ENCODE data around the gene SEH1L. TPM values are rescaled to one million over a fixed set of nuclear protein-coding genes. Genes with fewer than 3 reads are reported as not detected.
"Not testable (repeated sequence)": the region's sequence is repeated elsewhere in the genome, so short reads cannot be mapped to it uniquely, and the experiment has no call there.

The SEH1L gene, protein sequence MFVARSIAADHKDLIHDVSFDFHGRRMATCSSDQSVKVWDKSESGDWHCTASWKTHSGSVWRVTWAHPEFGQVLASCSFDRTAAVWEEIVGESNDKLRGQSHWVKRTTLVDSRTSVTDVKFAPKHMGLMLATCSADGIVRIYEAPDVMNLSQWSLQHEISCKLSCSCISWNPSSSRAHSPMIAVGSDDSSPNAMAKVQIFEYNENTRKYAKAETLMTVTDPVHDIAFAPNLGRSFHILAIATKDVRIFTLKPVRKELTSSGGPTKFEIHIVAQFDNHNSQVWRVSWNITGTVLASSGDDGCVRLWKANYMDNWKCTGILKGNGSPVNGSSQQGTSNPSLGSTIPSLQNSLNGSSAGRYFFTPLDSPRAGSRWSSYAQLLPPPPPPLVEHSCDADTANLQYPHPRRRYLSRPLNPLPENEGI
- 24.3 and 31.5 TPM in 2 replicates for total RNA-seq (2014; rRNA removed; shearing (Covaris generic))
- 25.9 and 29.8 TPM in 2 replicates for polyA plus RNA-seq (2015; cell fraction: cytosol; rRNA removed)
- polyA plus RNA-seq (2015; cell fraction: nucleus; rRNA removed) = 19.6 and 50.1 TPM in 2 replicates

- peak; percentile 95 for DNase-seq (ENCODE audit: low read depth, low spot score)
- in situ Hi-C loops (cut with HindIII; ENCODE audit: low pct_unique_long_range_greater_than_20kb, low sequenced_read_pairs) = no loop called here
Observed at GRCh38 chr18:12947285-12948049, at the start of gene SEH1L. SEH1L (plus strand) TSS chr18:12948011; CDS start chr18:12948122, 111 bp downstream.

DNA sequence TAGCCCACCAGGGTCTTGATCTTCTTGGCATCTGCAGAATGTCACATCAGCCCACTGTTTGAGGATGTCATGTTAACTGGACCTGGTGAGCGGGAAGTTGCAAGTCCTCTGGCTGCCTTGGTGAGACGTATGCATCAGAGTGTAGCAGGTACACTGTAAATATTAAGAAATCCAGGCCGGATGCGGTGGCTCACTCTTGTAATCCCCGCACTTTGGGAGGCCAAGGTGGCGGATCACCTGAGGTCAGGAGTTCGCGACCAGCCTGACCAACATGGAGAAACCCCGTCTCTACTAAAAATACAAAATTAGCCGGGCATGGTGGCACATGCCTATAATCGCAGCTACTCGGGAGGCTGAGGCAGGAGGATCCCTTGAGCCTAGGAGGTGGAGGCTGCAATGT is 46.6 kb upstream of the SEH1L start:
- in situ Hi-C loops (cut with HindIII; ENCODE audit: low pct_unique_long_range_greater_than_20kb, low sequenced_read_pairs); DNase-seq (ENCODE audit: low read depth, low spot score): not testable (repeated sequence)

- in situ Hi-C loops (cut with HindIII; ENCODE audit: low pct_unique_long_range_greater_than_20kb, low sequenced_read_pairs) = no loop called here
- peak; percentile 13 for DNase-seq (ENCODE audit: low read depth, low spot score)
Observed at GRCh38 chr18:12904012-12904516, 43.7 kb upstream of the SEH1L start.

DNA sequence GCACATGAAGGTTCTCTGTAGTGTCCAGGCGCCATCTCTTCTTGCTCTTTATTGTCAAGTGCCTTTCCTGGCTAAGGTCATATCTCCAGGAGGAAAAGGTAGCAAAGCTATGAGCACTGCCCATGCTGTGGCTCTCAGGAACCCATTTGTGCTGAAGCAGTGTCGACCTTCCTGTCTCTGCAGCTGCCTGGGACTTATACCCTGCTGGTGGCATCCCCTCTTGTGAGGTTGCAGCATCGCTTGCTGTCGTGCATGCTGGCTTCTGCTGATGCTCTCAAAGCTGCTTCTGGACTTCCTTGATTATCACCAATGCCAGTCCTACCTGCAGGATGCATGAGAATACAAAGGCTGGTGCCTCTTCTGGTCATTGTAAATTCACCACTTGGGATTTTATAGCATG is 41.7 kb upstream of the SEH1L start:
- no peak for DNase-seq (ENCODE audit: low read depth, low spot score)
- in situ Hi-C loops (cut with HindIII; ENCODE audit: low pct_unique_long_range_greater_than_20kb, low sequenced_read_pairs) = no loop called here

GRCh38 chr18:12906773-12907172 is 41.0 kb upstream of the SEH1L start:
- no peak for DNase-seq (ENCODE audit: low read depth, low spot score)
- in situ Hi-C loops (cut with HindIII; ENCODE audit: low pct_unique_long_range_greater_than_20kb, low sequenced_read_pairs) = no loop called here

GRCh38 chr18:12907258-12907925 is 40.4 kb upstream of the SEH1L start:
- no peak for DNase-seq (ENCODE audit: low read depth, low spot score)
- in situ Hi-C loops (cut with HindIII; ENCODE audit: low pct_unique_long_range_greater_than_20kb, low sequenced_read_pairs) = no loop called here

DNA sequence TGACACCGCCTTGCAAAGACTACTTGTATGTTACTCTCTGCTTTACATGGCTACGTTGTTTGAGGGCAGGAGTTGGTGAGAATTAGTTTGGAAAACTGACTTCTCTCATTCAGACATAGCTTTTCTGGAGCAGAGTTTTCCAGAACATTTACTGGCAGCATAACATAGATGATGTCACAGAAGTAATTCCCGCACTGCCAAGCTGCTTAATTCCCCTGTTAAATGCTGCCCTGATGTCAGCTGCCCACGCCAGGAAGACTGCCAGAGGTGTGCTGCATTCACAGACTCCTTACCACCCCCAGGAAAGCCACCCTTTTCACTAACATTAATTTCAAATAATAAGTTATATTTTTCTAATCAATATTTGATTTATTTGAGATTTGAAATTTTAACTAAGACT is 39.1 kb upstream of the SEH1L start:
- in situ Hi-C loops (cut with HindIII; ENCODE audit: low pct_unique_long_range_greater_than_20kb, low sequenced_read_pairs) = no loop called here
- DNase-seq (ENCODE audit: low read depth, low spot score) = no peak

DNA sequence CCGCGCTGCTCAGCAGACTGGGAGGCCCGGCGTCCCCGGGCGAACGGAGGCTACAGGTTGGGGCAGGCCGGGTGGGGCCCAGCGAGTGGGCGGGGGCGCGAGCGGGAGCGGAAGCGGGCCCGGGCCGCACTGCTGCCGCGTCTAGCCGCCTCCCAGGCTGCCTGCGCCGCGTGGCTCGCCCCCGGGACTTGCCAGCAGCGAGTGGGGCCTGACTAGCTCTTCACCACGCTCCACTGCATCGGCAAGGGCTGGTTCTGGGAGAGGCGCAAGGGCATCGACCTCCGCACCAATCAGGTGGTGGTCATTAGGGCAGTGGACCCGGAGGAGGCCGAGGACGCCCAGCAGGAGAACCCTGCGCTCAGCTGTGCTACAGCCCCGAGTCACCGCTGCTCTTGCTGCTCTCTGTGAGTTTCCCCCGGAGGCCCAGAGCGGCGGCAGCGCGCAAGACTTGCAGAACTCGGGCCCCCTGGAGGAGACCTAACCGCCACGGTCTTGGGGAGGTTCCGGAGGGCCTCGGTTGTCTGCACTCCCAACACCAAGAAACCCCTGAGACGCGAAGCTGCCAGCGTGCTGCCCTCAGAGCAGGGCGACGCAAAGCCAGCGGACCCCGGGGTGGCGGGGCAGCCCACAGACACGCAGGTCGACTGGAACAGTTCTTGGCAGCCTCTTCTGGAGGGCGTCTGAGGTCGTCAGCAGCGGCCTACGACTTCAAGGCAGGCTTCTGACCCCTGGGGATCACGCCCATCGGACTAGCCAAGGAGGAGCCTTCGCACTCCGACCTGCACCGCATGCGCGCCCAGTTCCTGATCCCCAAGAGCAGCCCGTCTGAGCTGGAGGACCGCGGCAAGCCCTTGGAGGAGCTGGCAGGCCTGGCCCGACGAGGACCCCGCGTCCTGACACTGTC is 36.5 kb upstream of the SEH1L start:
- in situ Hi-C loops (cut with HindIII; ENCODE audit: low pct_unique_long_range_greater_than_20kb, low sequenced_read_pairs) = no loop called here
- DNase-seq (ENCODE audit: low read depth, low spot score) = no peak

DNA sequence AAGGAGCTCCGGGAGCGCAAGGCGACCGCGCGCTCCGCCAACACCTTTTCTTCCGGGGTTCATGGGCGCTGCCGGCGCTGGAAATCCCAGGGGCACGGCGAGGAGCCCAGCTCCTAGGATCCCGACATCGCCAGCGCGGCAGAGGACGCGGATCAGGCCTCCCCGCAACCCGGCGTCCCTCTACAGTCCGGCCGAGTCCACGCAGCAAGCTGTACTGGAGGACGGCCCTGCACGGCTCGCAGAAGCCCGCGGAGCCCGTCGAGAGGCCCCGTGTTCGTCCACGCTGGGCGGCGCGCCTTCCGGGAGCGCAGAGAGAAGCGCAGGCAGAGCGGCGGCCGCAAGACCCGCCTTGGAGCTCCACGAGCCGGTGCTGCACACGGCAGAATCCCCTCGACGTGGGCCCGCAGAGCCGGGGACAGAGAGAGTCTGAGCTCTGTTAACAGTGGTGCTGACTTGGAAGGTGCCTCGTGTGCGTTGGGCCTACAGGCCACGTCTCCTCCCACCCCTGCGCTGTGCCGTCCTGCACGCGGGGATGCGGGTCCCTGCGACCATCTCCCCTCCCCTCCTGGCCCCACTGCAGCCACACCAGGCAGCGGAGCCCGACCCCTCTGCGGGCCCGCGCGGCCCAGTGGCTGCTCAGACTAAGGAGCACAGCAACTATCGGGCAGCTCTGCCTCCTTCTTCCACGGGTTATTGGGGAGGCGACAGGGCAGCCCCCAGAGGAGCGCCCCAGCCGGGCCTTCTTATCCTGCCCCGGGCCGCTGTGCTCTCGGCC is 35.7 kb upstream of the SEH1L start:
- in situ Hi-C loops (cut with HindIII; ENCODE audit: low pct_unique_long_range_greater_than_20kb, low sequenced_read_pairs) = no loop called here
- DNase-seq (ENCODE audit: low read depth, low spot score) = no peak

DNA sequence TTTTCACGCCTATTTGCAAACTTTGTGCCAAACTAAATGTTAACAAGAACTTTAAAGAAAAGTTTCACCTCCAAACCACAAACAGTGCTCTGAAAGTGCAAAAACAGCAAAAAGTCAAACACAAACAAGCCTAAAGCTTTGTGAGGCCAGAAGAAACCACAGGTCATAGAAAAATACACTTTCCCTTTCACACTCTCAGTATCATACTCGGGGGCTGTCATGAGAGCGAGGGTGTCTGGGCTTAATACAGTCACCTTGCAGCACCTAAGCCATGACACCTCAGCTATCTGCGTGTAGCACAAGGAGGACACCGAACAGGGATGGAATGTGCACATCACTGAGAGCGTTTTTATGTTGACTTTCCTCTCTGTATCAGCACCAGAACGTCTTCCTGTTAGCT is 26.6 kb upstream of the SEH1L start:
- in situ Hi-C loops (cut with HindIII; ENCODE audit: low pct_unique_long_range_greater_than_20kb, low sequenced_read_pairs) = no loop called here
- no peak for DNase-seq (ENCODE audit: low read depth, low spot score)

- in situ Hi-C loops (cut with HindIII; ENCODE audit: low pct_unique_long_range_greater_than_20kb, low sequenced_read_pairs) = no loop called here
- DNase-seq (ENCODE audit: low read depth, low spot score) = no peak
Observed at GRCh38 chr18:12922266-12922665, 25.5 kb upstream of the SEH1L start.

DNA sequence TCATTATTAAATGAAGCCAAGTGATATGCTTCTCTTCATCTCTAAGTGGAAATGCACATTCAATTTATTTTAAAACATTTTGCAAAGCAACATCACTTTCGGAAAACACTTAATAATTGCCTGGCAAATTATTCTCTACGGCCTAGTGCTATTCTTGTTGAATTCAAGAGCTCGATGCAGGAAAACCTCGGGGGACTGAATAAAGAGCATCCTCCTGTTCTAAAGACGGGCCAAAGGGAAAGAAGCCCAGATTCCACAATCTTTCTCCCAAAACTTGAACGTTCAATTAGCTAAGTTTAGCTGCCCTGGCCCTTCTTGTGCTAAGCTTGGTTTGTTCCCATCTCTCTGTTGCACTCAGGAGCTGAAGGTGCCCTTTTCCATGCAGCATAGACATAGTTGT is 23.2 kb upstream of the SEH1L start:
- no peak for DNase-seq (ENCODE audit: low read depth, low spot score)
- in situ Hi-C loops (cut with HindIII; ENCODE audit: low pct_unique_long_range_greater_than_20kb, low sequenced_read_pairs) = no loop called here

GRCh38 chr18:12928206-12928605 is 19.6 kb upstream of the SEH1L start:
- no peak for DNase-seq (ENCODE audit: low read depth, low spot score)
- in situ Hi-C loops (cut with HindIII; ENCODE audit: low pct_unique_long_range_greater_than_20kb, low sequenced_read_pairs) = no loop called here

GRCh38 chr18:12928641-12929040 is 19.2 kb upstream of the SEH1L start:
- in situ Hi-C loops (cut with HindIII; ENCODE audit: low pct_unique_long_range_greater_than_20kb, low sequenced_read_pairs) = no loop called here
- no peak for DNase-seq (ENCODE audit: low read depth, low spot score)

DNA sequence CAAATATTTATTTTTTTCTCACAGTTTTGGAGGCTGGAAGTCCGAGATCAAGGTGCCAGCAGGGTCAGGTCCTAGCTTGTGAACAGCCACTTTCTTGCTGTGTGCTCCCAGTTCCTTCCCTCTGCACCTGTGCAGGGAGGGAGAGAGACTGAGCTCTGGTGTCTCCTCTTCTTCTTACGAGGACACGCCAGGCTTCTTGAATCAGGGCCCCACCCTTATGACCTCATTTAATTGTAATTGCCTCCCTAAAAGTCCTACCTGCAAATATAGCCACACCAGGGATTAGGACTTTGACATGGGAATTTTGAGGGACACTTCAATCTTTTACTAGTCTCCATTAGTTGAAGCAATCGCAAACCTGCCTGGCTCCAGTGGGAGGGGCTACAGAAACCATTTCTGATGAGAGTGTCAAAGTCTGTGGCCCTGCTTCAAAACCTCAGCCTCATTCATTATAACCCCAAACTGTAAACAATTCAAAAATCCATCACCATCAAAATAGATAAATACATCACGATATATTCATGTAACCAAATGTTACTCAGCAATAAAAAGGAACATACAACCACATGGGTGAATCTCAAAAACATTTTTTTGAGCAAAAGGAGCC is 18.2 kb upstream of the SEH1L start:
- DNase-seq (ENCODE audit: low read depth, low spot score) = no peak
- in situ Hi-C loops (cut with HindIII; ENCODE audit: low pct_unique_long_range_greater_than_20kb, low sequenced_read_pairs) = no loop called here

- in situ Hi-C loops (cut with HindIII; ENCODE audit: low pct_unique_long_range_greater_than_20kb, low sequenced_read_pairs) = no loop called here
- no peak for DNase-seq (ENCODE audit: low read depth, low spot score)
Observed at GRCh38 chr18:12930376-12930775, 17.4 kb upstream of the SEH1L start.

Data from SK-MEL-5 (cell line).